ENCODE data around the gene BAAT. TPM values are rescaled to one million over a fixed set of nuclear protein-coding genes. Genes with fewer than 3 reads are reported as not detected.
"Not testable (repeated sequence)": the region's sequence is repeated elsewhere in the genome, so short reads cannot be mapped to it uniquely, and the experiment has no call there.

BAAT gene
- total RNA-seq, 1 donor from 2014 or later: not detected

GRCh38 chr9:101359679-101360078 is 25.1 kb downstream of the BAAT start:
- DNase-seq: no peak

- DNase-seq: no peak
These were observed 28.2 kb downstream of the BAAT start for GRCh38 chr9:101356619-101357018.

GRCh38 chr9:101354765-101355708 is 29.8 kb downstream of the BAAT start:
- no peak for DNase-seq

GRCh38 chr9:101354143-101354764 is 30.6 kb downstream of the BAAT start:
- DNase-seq: no peak

- no peak for DNase-seq
These were observed 31.1 kb downstream of the BAAT start for GRCh38 chr9:101353683-101354082.

GRCh38 chr9:101352892-101353463 is 31.8 kb downstream of the BAAT start:
- DNase-seq: no peak

GRCh38 chr9:101350285-101350684 is 34.5 kb downstream of the BAAT start:
- DNase-seq: no peak

- no peak for DNase-seq
These were observed 42.2 kb downstream of the BAAT start for GRCh38 chr9:101342595-101342994.

GRCh38 chr9:101341958-101342357 is 42.8 kb downstream of the BAAT start:
- no peak for DNase-seq

GRCh38 chr9:101337237-101337636 is 47.6 kb downstream of the BAAT start:
- no peak for DNase-seq

- DNase-seq: no peak
These were observed 48.7 kb downstream of the BAAT start for GRCh38 chr9:101336091-101336490.

- DNase-seq: no peak
These were observed 50.7 kb downstream of the BAAT start for GRCh38 chr9:101333926-101334702.

- DNase-seq: no peak
These were observed 51.3 kb downstream of the BAAT start for GRCh38 chr9:101333490-101333889.

GRCh38 chr9:101332362-101332761 is 52.4 kb downstream of the BAAT start:
- no peak for DNase-seq

GRCh38 chr9:101327422-101327909 is 57.3 kb downstream of the BAAT start:
- not testable (repeated sequence) for DNase-seq

- no peak for DNase-seq
These were observed 58.3 kb downstream of the BAAT start for GRCh38 chr9:101326501-101326900.

- DNase-seq: no peak
These were observed 58.8 kb downstream of the BAAT start for GRCh38 chr9:101326035-101326434.

- DNase-seq: no peak
These were observed 59.8 kb downstream of the BAAT start for GRCh38 chr9:101325053-101325452.

GRCh38 chr9:101324245-101324804 is 60.5 kb downstream of the BAAT start:
- DNase-seq: no peak

GRCh38 chr9:101323129-101323528 is 61.7 kb downstream of the BAAT start:
- DNase-seq: no peak

GRCh38 chr9:101317735-101318134 is 67.1 kb downstream of the BAAT start:
- DNase-seq: no peak

GRCh38 chr9:101315112-101315450 is 69.7 kb downstream of the BAAT start:
- DNase-seq: no peak
